HepG2 (cell line): ENCODE measurements around the gene SYT7.

Experiments
- EP300 ChIP-seq, 3 experiments: sonication (generic) in 1 of 3; formaldehyde crosslinking in 1 of 3; IDR thresholded peaks; 2 replicates each; pipeline versions ENCODE4 v1.5.1 to v1.6.1; 2011 to 2020; ENCODE audit warnings: low read depth in 2 of 3, low read length in 2 of 3, borderline replicate concordance in 1 of 3, improper control_type of control experiment in 1 of 3, mild to moderate bottlenecking in 1 of 3, missing genetic modification reagents in 1 of 3, moderate library complexity in 1 of 3
- KAT7 ChIP-seq: IDR thresholded peaks from 2 replicates; pipeline ENCODE4 v1.6.1; 2018; ENCODE audit warnings: borderline replicate concordance, missing compliant biosample characterization
- POLR2AphosphoS2 ChIP-seq: IDR thresholded peaks from 2 replicates; pipeline ENCODE4 v1.6.1; 2011; ENCODE audit warnings: low read depth, low read length, improper control_type of control experiment

- TF ChIP-seq POLR2AphosphoS2 (no peak), EP300 (IDR thresholded peaks at IDR 0.05; ENCODE audit: low read depth in 2 of 2, low read length in 2 of 2) (no peak), EP300 (CRISPR knock-in tag; IDR thresholded peaks at IDR 0.05; ENCODE audit: borderline replicate concordance) (no peak), KAT7 (CRISPR knock-in tag) (no peak)
These were observed 27.2 kb upstream of the SYT7 start for GRCh38 chr11:61607920-61608599.
